Panc1 (cell line): ENCODE results near the gene TRMT61B. TPM values are rescaled to one million over a fixed set of nuclear protein-coding genes. Genes with fewer than 3 reads are reported as not detected.

Source experiments
- ATAC-seq: fragments of 200-7000 bp; cut with Tn5 transposase; 2 replicates; pipeline ENCODE4 v1.9.1; 2020; ENCODE audit warnings: mild to moderate bottlenecking, moderate library complexity
- BruUV-seq: library from RNA; stranded (reverse); fragments of 400-500 nt; replicated peaks from 2 replicates; lab custom pipeline; 2021; lab: Mats Ljungman, UMichigan
- CTCF ChIA-PET: fragments of 300-600 bp; sonication (Branson Sonifier 250); formaldehyde crosslinking; loops from one replicate; lab custom pipeline; 2022; ENCODE audit warnings: antibody characterized with exemption; lab: Charles Lee
- POLR2A ChIA-PET: fragments of 300-600 bp; sonication (Branson Sonifier 250); formaldehyde crosslinking; loops from one replicate; lab custom pipeline; 2022; ENCODE audit warnings: antibody characterized with exemption; lab: Charles Lee
- DNase-seq: peaks from one replicate; pipeline ENCODE4 v3.0.0-alpha.2; 2010; ENCODE audit warnings: low read depth, low spot score
- H3K27ac ChIP-seq: 2 replicates; pipeline ENCODE4 v1.5.1; 2011; ENCODE audit warnings: mild to moderate bottlenecking, low read length, inconsistent platforms
- H3K27me3 ChIP-seq: fragments of 200-500 bp; sonication (Bioruptor generic); 2 replicates; pipeline ENCODE4 v1.6.0; 2014; ENCODE audit warnings: low read length, inconsistent platforms; ENCODE audit not compliant: control insufficient read depth, insufficient read depth
- H3K36me3 ChIP-seq: fragments of 200-500 bp; sonication (Bioruptor generic); 2 replicates; pipeline ENCODE4 v1.5.1; 2014; ENCODE audit warnings: inconsistent platforms, mild to moderate bottlenecking, low read length, moderate library complexity; ENCODE audit not compliant: control insufficient read depth, insufficient read depth
- H3K4me1 ChIP-seq: 2 replicates; pipeline ENCODE4 v1.5.1; 2011; ENCODE audit warnings: inconsistent platforms, mild to moderate bottlenecking, low read length, moderate library complexity; ENCODE audit not compliant: control insufficient read depth, insufficient read depth
- H3K4me3 ChIP-seq, 2 experiments: 2 replicates each; pipeline ENCODE4 v1.5.1; 2011 to 2012; ENCODE audit warnings: low read depth in 2 of 2, low read length in 2 of 2, mild to moderate bottlenecking in 2 of 2, inconsistent platforms in 1 of 2, moderate library complexity in 1 of 2
- H3K9me3 ChIP-seq: fragments of 200-500 bp; sonication (Bioruptor generic); 2 replicates; pipeline ENCODE4 v1.5.1; 2014; ENCODE audit warnings: low read depth, mild to moderate bottlenecking, inconsistent platforms, low read length, moderate library complexity; ENCODE audit not compliant: control insufficient read depth, insufficient read depth
- CTCF ChIP-seq: fragments of 450-650 bp; IDR thresholded peaks from 2 replicates; pipeline ENCODE4 v1.5.1; 2017; ENCODE audit warnings: mild to moderate bottlenecking
- POLR2AphosphoS5 ChIP-seq: IDR thresholded peaks from 2 replicates; pipeline ENCODE4 v1.6.1; 2012; ENCODE audit warnings: mild to moderate bottlenecking, low read depth, low read length, moderate library complexity
- REST ChIP-seq, 2 experiments: IDR thresholded peaks; 2 replicates each; pipeline ENCODE4 v1.6.1; 2011 to 2012; ENCODE audit warnings: low read depth in 2 of 2, control low read depth in 1 of 2, low read length in 1 of 2, mild to moderate bottlenecking in 1 of 2, moderate library complexity in 1 of 2; ENCODE audit not compliant: insufficient read depth in 1 of 2
- SIN3A ChIP-seq: IDR thresholded peaks from 2 replicates; pipeline ENCODE4 v1.6.1; 2012; ENCODE audit warnings: low read depth, mild to moderate bottlenecking, low read length, moderate library complexity, borderline replicate concordance; ENCODE audit not compliant: insufficient read depth
- TCF7L2 ChIP-seq: IDR thresholded peaks from 2 replicates; pipeline ENCODE4 v1.6.1; 2011; ENCODE audit warnings: mild to moderate bottlenecking, low read depth, low read length, inconsistent platforms
- in situ Hi-C: cut with HindIII; loops from 2 replicates; pipeline ENCODE4 v1.10.0; 2016; ENCODE audit warnings: low sequenced_read_pairs, low pct_unique_long_range_greater_than_20kb
- intact Hi-C: fragments of 100-400 bp; cut with micrococcal nuclease; formaldehyde crosslinking; loops from one replicate; pipeline ENCODE4 v1.10.0; 2022; ENCODE audit not compliant: unreplicated experiment
- total RNA-seq: library from RNA; stranded (reverse); gene quantifications from one replicate; pipeline ENCODE4 v1.2.1, GENCODE V29; 2021; ENCODE audit not compliant: unreplicated experiment

The TRMT61B gene
- total RNA-seq, 1 experiment from 2014 or later, result 14.3 TPM

- H3K36me3 ChIP-seq, result peaks cover 49% of the 10 kb centered on the region
- ChIA-PET POLR2A (interaction anchor here (0.6 kb wide), 1 partner anchor 206 kb away, joined by 4 read pairs; no protein-coding TSS in a partner anchor), CTCF (interaction anchor here (0.6 kb wide), 1 partner anchor 342 kb away, joined by 8 read pairs; no protein-coding TSS in a partner anchor)
- in situ Hi-C loops, result no loop called here
- H3K4me1 ChIP-seq, result no peaks in the 10 kb centered on the region
- no peak overlapping the region for H3K4me3 ChIP-seq
- TF ChIP-seq SIN3A (no peak), CTCF (no peak), POLR2AphosphoS5 (no peak), TCF7L2 (no peak), REST (IDR thresholded peaks at IDR 0.05; ENCODE audit: insufficient read depth in 1 of 2, low read depth in 2 of 2, low read length in 1 of 2) (no peak)
- intact Hi-C loops, result no loop called here
- H3K9me3 ChIP-seq, result no peaks in the 10 kb centered on the region
- no TSS peak for BruUV-seq
- no peak overlapping the region for H3K27ac ChIP-seq
- DNase-seq, result no peak
- no peak for ATAC-seq
- no peaks in the 10 kb centered on the region for H3K27me3 ChIP-seq
These were observed 39.7 kb upstream of the TRMT61B start for GRCh38 chr2:28909655-28910353.

- in situ Hi-C loops, result no loop called here
- Histone ChIP-seq H3K9me3 (no peaks in the 10 kb centered on the region), H3K36me3 (peaks cover 48% of the 10 kb centered on the region), H3K27me3 (no peaks in the 10 kb centered on the region), H3K4me1 (no peaks in the 10 kb centered on the region), H3K27ac (no peak overlapping the region), H3K4me3 (no peak overlapping the region)
- DNase-seq (no peak), ATAC-seq (no peak)
- no TSS peak for BruUV-seq
- ChIA-PET POLR2A (interaction anchor here (0.6 to 0.7 kb wide), 2 partner anchors 72 to 377 kb away, joined by 3 read pairs; no protein-coding TSS in a partner anchor), CTCF (no interaction called here)
- TF ChIP-seq TCF7L2 (no peak), SIN3A (no peak), CTCF (no peak), POLR2AphosphoS5 (no peak), REST (IDR thresholded peaks at IDR 0.05; ENCODE audit: insufficient read depth in 1 of 2, low read depth in 2 of 2, low read length in 1 of 2) (no peak)
- intact Hi-C loops, result no loop called here
These were observed 38.1 kb upstream of the TRMT61B start for GRCh38 chr2:28908172-28908571.
